Right atrium auricular region (tissue), 2 donors: ENCODE measurements around the gene KAZN. TPM values are rescaled to one million over a fixed set of nuclear protein-coding genes. Genes with fewer than 3 reads are reported as not detected.

Experiments used
- DNase-seq: peaks from one replicate; pipeline ENCODE4 v3.0.0-alpha.2; 2019; ENCODE audit warnings: low spot score
- H3K27ac ChIP-seq, 2 donors: fragments of 200-600 bp; sonication (generic); 1 replicate in 1 of 2; 2 replicates in 1 of 2; pipeline ENCODE4 v1.5.1; 2016 to 2019
- H3K27me3 ChIP-seq, 2 donors: fragments of 200-600 bp; sonication (generic); one replicate each; pipeline versions ENCODE4 v1.5.1 to v1.6.0; 2017 to 2019
- H3K36me3 ChIP-seq: fragments of 200-600 bp; sonication (generic); one replicate; pipeline ENCODE4 v1.5.1; 2016
- H3K4me1 ChIP-seq, 2 donors: fragments of 200-600 bp; sonication (generic); one replicate each; pipeline versions ENCODE4 v1.5.1 to v1.6.0; 2017 to 2019
- H3K4me3 ChIP-seq, 2 donors: fragments of 200-600 bp; sonication (generic); 1 replicate in 1 of 2; 2 replicates in 1 of 2; pipeline ENCODE4 v1.5.1; 2017 to 2019; ENCODE audit warnings: mild to moderate bottlenecking in 1 of 2, moderate library complexity in 1 of 2
- H3K9me3 ChIP-seq, 2 donors: fragments of 200-600 bp; sonication (generic); one replicate each; pipeline ENCODE4 v1.5.1; 2019
- total RNA-seq, 2 donors: library from RNA; depleted of rRNA; stranded (reverse); fragments of >200 nt; gene quantifications; one replicate each; pipeline ENCODE4 v1.1.0, GENCODE V29; 2016
- TF ChIP-seq, protein P1 (sequence below), 2 donors: fragments of 200-600 bp; sonication (generic); IDR thresholded peaks; one replicate each; pipeline ENCODE4 v1.5.1; 2019; ENCODE audit warnings: antibody characterized with exemption in 2 of 2

The KAZN gene
- total RNA-seq, 2 donors from 2014 or later: 3.9 to 6.8 TPM

DNA sequence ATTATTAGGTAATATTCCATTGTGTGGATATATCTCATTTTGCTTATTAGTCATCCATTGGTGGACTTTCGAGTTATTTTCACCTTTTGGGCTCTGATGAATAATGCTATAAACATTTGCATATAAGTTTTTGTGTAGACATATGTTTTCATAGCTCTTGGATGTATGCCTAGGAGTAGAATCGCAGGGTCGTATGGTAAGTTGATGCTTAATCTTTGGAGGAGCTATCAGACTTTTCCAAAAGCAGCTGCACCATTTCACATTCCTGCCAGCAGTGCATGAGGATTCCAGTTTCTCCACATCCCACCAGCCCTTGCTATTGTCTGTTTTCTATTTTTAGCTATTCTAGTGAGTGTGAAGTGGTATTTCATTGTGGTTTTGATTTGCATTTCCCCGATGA lies 434.8 kb downstream of the KAZN start:
- TF ChIP-seq, protein P1, sequence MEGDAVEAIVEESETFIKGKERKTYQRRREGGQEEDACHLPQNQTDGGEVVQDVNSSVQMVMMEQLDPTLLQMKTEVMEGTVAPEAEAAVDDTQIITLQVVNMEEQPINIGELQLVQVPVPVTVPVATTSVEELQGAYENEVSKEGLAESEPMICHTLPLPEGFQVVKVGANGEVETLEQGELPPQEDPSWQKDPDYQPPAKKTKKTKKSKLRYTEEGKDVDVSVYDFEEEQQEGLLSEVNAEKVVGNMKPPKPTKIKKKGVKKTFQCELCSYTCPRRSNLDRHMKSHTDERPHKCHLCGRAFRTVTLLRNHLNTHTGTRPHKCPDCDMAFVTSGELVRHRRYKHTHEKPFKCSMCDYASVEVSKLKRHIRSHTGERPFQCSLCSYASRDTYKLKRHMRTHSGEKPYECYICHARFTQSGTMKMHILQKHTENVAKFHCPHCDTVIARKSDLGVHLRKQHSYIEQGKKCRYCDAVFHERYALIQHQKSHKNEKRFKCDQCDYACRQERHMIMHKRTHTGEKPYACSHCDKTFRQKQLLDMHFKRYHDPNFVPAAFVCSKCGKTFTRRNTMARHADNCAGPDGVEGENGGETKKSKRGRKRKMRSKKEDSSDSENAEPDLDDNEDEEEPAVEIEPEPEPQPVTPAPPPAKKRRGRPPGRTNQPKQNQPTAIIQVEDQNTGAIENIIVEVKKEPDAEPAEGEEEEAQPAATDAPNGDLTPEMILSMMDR (IDR thresholded peaks at IDR 0.05): no peak
- Histone ChIP-seq H3K27me3 (no peaks in the 10 kb centered on the region), H3K9me3 (no peaks in the 10 kb centered on the region), H3K27ac (no peak overlapping the region), H3K4me1 (no peaks in the 10 kb centered on the region), H3K36me3 (no peaks in the 10 kb centered on the region), H3K4me3 (no peak overlapping the region)
- no peak for DNase-seq

DNA sequence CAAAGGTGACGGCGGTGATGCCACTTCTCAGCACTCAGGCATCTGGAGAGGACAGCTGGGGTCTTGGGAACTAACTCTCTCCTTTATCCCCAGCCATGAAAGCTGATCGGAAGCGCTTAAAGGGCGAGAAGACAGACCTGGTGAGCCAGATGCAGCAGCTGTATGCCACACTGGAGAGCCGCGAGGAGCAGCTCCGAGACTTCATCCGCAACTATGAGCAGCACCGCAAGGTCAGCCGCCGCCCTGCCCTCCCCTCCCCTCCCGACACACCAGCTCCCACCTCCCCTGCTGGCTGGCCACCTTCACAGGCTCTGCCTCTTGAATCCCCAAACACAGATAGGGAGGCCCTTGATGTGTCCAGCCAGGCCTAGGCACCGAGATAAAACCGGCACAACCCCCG lies 436.2 kb downstream of the KAZN start:
- Histone ChIP-seq H3K9me3 (no peaks in the 10 kb centered on the region), H3K36me3 (no peaks in the 10 kb centered on the region), H3K4me3 (no peak overlapping the region), H3K27ac (no peak overlapping the region), H3K27me3 (no peaks in the 10 kb centered on the region), H3K4me1 (no peaks in the 10 kb centered on the region)
- no peak for DNase-seq
- TF ChIP-seq, protein P1 (IDR thresholded peaks at IDR 0.05): no peak

DNA sequence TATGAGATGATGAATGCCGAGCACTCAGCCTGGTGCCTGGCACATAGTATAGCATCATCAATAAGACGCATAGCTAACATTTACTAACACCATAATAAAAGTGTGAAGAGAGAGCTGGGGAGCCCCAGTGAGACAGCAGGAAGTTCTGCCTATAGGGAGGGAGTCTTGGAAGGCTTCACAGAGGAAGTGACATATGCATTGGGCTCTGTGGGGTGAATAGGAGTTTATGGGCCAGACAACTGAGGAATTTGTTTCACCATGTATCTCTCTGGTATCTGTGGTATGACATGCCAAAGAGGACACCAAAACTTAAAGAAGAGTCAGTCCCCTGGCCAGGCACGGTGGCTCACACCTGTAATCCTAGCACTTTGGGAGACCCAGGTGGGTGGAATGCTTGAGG lies 436.8 kb downstream of the KAZN start:
- no peaks in the 10 kb centered on the region for H3K9me3 ChIP-seq
- H3K4me1 ChIP-seq: no peaks in the 10 kb centered on the region
- TF ChIP-seq, protein P1 (IDR thresholded peaks at IDR 0.05): no peak
- H3K27ac ChIP-seq: no peak overlapping the region
- no peak overlapping the region for H3K4me3 ChIP-seq
- H3K36me3 ChIP-seq: no peaks in the 10 kb centered on the region
- DNase-seq: no peak
- no peaks in the 10 kb centered on the region for H3K27me3 ChIP-seq

DNA sequence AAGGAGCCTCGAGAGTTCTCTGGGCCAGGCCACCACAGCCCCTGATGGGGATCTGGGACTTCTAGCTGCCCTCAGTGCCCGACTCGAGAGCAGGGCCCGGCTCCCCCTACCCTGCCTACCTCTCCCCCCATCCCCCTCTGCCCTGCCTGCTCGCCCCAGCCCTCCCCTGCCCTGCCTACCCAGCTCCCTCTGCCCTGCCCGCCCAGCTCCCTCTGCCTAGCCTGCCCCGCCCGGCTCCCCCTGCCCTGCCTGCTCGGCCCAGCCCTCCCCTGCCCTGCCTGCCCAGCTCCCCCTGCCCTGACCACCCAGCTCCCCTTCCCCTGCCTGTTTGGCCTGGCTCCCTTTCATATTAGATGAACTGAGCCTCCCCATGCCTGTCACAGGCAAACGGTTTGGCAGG lies 437.6 kb downstream of the KAZN start:
- H3K9me3 ChIP-seq: no peaks in the 10 kb centered on the region

DNA sequence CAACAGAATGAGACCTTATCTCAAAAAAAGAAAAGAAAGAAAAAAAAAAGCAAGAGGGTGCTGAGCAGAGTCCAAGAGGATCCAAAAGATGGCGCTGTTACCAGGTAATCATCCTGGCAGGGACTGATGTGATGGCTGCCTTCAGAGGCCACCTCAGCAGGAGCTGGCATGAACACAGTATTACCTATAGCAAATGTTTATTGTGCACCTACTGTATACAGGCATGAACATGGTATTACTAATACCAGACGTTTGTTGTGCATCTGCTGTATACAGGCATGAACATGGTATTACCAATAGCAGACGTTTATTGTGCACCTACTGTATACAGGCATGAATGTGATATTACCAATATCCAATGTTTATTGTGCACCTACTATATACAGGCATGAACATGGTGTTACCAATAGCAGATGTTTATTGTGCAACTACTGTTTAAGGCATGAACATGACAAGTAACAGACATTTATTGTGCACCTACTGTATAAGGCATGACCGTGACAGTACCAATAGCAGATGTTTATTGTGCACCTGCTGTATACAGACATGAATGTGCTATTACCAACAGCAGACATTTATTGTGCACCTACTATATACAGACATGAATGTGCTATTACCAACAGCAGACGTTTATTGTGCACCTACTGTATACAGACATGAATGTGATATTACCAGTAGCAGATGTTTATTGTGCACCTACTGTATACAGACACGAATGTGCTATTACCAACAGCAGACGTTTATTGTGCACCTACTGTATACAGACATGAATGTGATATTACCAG lies 439.9 kb downstream of the KAZN start:
- Histone ChIP-seq H3K27me3 (no peaks in the 10 kb centered on the region), H3K27ac (no peak overlapping the region), H3K36me3 (no peaks in the 10 kb centered on the region)

More for the DNA sequence above, 437.6 kb downstream of the KAZN start:
- Histone ChIP-seq H3K4me1 (no peaks in the 10 kb centered on the region), H3K27me3 (no peaks in the 10 kb centered on the region), H3K36me3 (no peaks in the 10 kb centered on the region), H3K27ac (no peak overlapping the region), H3K4me3 (no peak overlapping the region)
- no peak for DNase-seq
- TF ChIP-seq, protein P1 (IDR thresholded peaks at IDR 0.05): no peak

More for the DNA sequence above, 439.9 kb downstream of the KAZN start:
- no peaks in the 10 kb centered on the region for H3K4me1 ChIP-seq
- DNase-seq: no peak
- TF ChIP-seq, protein P1 (IDR thresholded peaks at IDR 0.05): no peak
- no peak overlapping the region for H3K4me3 ChIP-seq
- H3K9me3 ChIP-seq: no peaks in the 10 kb centered on the region
